ENCODE data around the gene UQCRC2.
A peak's percentile ranks its signal among the peaks of the same experiment; 100 is the strongest.
"Not testable (repeated sequence)": the region's sequence is repeated elsewhere in the genome, so short reads cannot be mapped to it uniquely, and the experiment has no call there.

The UQCRC2 gene

DNA sequence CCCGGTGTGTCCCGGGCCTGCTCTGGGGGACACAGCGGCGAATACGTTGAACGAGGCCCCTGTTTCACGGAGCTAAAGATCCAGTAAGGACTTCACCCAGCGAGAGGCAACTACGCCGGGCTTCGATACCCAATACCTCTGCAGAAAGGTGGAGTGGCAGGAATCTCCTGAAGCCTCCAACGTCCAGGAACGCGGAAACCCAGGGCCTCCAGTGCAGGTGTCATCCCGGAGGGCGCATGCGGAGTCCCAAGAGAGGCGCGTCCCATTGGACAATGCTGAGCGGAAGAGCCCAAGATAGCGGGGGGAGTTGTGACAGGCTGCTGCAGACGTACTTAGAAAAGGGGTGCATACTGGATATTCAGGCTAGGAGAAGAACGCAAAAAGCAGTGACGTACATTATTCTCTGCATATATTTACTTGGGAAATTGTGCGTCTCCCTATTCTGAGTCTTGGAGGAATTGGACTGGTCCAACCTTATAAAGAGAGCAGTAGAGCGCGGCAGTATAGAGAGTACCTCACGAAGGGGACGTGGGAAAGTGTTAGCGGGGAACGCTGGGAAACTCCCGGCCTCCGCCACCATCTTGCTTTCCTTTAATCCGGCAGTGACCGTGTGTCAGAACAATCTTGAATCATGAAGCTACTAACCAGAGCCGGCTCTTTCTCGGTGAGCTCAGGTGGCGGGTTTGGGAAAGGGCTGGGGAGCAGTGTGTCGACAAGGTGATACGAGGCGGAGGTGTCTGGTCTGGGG, at the start of gene UQCRC2:
UQCRC2 (plus strand) TSS at position 569 of the 748 bp plus-strand sequence; CDS start at position 632, 63 bp downstream.
- Histone ChIP-seq H3K4me1 (ENCODE audit: control insufficient read depth, insufficient read depth, low read length) (peaks cover 11% of the 10 kb centered on the region), H3K27me3 (ENCODE audit: control insufficient read depth, insufficient read depth, low read length) (no peaks in the 10 kb centered on the region)

DNA sequence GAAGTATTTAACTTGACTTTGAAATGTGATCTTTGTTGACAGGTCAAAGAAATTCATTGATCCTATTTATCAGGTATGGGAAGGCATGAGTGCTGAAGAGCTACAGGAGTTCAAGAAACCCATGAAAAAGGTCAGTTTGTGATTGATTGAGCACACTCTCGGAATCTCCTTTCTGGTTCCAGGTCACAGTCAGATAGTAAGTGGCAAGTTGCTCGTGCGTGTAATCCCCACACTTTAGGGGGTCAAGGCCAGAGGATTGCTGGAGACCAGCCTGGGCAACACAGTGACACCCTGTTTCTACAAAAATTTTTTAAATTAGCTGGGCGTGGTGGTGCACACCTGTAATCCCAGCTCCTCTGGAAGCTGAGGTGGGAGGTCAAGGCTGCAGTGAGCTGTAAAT, 20.5 kb upstream of the UQCRC2 start:
- not testable (repeated sequence) for H3K36me3 ChIP-seq (ENCODE audit: control insufficient read depth, insufficient read depth, low read length); H3K4me3 ChIP-seq (ENCODE audit: low read length); H3K9ac ChIP-seq (ENCODE audit: low read length); H3K9me3 ChIP-seq (ENCODE audit: control insufficient read depth, low read length); H3K4me1 ChIP-seq (ENCODE audit: control insufficient read depth, insufficient read depth, low read length); H3K27me3 ChIP-seq (ENCODE audit: control insufficient read depth, insufficient read depth, low read length)

More for the DNA sequence above, at the start of gene UQCRC2:
- peak within 1 kb of the TSS; percentile 73 for H3K4me3 ChIP-seq (ENCODE audit: low read length)
- H3K9ac ChIP-seq (ENCODE audit: low read length): peak within 1 kb of the TSS; percentile 94
- H3K36me3 ChIP-seq (ENCODE audit: control insufficient read depth, insufficient read depth, low read length): no peaks in the 10 kb centered on the region
- H3K9me3 ChIP-seq (ENCODE audit: control insufficient read depth, low read length): no peaks in the 10 kb centered on the region

DNA sequence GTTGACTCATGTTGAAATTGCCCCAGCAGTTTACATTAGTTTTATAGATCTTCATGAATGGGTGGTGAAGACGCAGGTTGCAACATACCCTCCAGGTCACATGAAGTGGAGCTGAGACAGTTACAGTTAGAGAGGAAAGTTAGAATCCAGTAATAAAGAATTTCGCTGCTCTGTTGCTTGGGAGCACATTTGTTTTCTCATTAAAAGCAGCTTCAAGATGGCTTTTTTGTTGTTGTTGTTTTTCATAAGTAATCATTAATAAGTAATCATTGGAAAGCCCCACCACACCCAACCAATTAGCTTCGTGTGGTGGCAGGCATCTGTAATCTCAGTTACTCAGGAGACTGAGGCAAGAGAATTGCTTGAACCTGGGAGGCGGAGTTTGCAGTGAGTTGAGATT, 19.8 kb upstream of the UQCRC2 start:
- not testable (repeated sequence) for H3K4me1 ChIP-seq (ENCODE audit: control insufficient read depth, insufficient read depth, low read length); H3K4me3 ChIP-seq (ENCODE audit: low read length); H3K27me3 ChIP-seq (ENCODE audit: control insufficient read depth, insufficient read depth, low read length); H3K36me3 ChIP-seq (ENCODE audit: control insufficient read depth, insufficient read depth, low read length); H3K9me3 ChIP-seq (ENCODE audit: control insufficient read depth, low read length); H3K9ac ChIP-seq (ENCODE audit: low read length)

DNA sequence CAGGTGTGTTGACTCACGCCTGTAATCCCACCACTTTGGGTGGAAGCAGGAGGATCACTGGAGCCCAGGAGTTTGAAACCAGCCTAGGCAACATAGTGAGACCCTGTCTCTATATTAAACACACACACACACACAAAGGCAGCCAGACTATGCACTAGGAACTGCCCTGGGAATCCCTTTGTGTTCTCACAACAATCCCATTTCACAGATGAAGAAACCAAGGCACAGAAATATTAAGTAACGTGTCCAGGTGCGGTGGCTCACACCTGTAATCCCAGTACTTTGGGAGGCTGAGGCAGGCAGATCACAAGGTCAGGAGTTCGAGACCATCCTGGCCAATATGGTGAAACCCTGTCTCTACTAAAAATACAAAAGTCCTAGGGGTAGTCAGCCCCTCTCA, 19.4 kb upstream of the UQCRC2 start:
- not testable (repeated sequence) for H3K36me3 ChIP-seq (ENCODE audit: control insufficient read depth, insufficient read depth, low read length); H3K9ac ChIP-seq (ENCODE audit: low read length); H3K4me1 ChIP-seq (ENCODE audit: control insufficient read depth, insufficient read depth, low read length); H3K9me3 ChIP-seq (ENCODE audit: control insufficient read depth, low read length); H3K4me3 ChIP-seq (ENCODE audit: low read length); H3K27me3 ChIP-seq (ENCODE audit: control insufficient read depth, insufficient read depth, low read length)

DNA sequence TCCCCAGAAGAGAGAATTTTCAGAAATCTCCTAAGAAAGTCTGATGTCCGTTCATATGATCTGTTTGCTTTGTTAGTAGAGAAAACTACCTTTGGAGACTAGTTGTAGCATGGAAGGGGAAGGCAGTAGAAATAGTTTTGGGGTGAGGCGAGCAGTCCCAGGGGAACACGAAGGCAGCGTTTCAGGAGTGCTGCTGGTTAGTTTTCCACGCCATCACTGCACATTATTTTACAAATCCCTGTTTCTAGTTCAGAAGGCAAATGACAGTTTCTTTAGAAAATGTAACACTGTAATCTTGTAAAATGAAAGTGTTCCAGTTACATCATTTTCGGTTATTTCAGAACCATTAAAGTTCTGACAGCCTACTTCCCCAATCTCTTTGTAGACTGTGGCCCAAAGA, 16.9 kb upstream of the UQCRC2 start:
- H3K4me1 ChIP-seq (ENCODE audit: control insufficient read depth, insufficient read depth, low read length); H3K9ac ChIP-seq (ENCODE audit: low read length); H3K27me3 ChIP-seq (ENCODE audit: control insufficient read depth, insufficient read depth, low read length); H3K4me3 ChIP-seq (ENCODE audit: low read length); H3K9me3 ChIP-seq (ENCODE audit: control insufficient read depth, low read length); H3K36me3 ChIP-seq (ENCODE audit: control insufficient read depth, insufficient read depth, low read length): not testable (repeated sequence)

DNA sequence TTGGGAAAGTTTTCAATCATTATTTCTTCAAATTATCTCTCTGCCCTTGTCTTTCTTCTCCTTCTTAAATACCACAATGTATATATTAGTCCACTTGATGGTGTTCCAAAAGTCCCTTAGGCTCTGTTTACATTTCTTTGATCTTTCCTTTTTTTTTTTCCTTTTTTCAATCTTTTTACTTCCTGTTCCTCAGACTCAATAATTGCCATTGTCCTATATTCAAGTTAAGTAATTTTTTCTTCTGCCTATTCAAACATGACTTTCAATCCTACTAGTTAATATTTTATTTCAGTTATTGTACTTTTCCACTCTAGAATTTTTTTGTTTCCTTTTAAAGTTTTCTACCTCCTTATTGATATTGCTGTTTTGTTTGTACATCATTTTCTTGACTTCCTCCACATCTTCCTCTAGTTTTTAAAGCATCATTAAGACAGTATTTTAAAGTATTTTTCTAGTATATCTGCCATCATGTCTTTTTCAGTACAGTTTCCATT, 15.8 kb upstream of the UQCRC2 start:
- Histone ChIP-seq H3K27me3 (ENCODE audit: control insufficient read depth, insufficient read depth, low read length) (no peaks in the 10 kb centered on the region), H3K36me3 (ENCODE audit: control insufficient read depth, insufficient read depth, low read length) (no peaks in the 10 kb centered on the region), H3K4me1 (ENCODE audit: control insufficient read depth, insufficient read depth, low read length) (peaks cover 5% of the 10 kb centered on the region), H3K9me3 (ENCODE audit: control insufficient read depth, low read length) (no peaks in the 10 kb centered on the region), H3K4me3 (ENCODE audit: low read length) (no peak overlapping the region), H3K9ac (ENCODE audit: low read length) (no peak overlapping the region)

DNA sequence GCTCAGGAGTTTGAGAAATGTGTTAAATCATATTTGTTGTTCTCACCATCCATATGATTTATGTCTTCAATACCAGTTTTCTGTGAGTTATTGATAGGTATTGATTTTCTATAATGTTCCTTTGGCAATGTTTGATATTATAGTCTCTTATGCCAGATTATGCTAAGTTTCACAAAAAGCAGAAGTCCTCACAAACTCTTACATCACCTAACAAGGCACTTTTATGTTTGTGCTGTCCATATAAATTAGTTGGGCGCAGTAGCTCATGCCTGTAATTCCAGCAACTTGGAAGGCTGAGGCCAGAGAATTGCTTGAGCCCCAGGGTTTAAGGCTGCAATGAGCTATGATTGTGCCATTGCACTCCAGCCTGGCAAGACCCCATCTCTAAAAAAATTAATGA, 12.6 kb upstream of the UQCRC2 start:
- no peak overlapping the region for H3K4me3 ChIP-seq (ENCODE audit: low read length)
- H3K4me1 ChIP-seq (ENCODE audit: control insufficient read depth, insufficient read depth, low read length): no peaks in the 10 kb centered on the region
- no peak overlapping the region for H3K9ac ChIP-seq (ENCODE audit: low read length)
- H3K9me3 ChIP-seq (ENCODE audit: control insufficient read depth, low read length): no peaks in the 10 kb centered on the region
- no peaks in the 10 kb centered on the region for H3K36me3 ChIP-seq (ENCODE audit: control insufficient read depth, insufficient read depth, low read length)
- H3K27me3 ChIP-seq (ENCODE audit: control insufficient read depth, insufficient read depth, low read length): no peaks in the 10 kb centered on the region

DNA sequence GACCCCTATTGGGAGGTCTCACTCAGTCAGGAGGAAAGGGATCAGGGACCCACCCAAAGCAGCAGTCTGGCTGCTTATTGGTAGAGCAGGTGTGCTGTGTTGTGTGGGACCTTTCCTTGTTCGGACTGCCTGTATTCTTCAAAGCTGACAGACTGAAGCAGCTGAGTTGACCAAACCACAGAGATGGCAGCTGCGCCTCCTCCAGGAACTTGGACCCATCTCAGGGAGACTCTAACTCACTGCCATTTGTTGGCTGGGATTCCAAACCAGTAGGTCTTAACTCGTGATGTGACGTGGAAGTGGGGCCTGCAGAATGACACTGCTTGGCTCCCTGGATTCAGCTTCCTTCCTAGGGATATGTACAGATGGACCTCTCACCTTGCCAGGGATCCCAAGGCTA, 9.6 kb upstream of the UQCRC2 start:
- no peak overlapping the region for H3K4me3 ChIP-seq (ENCODE audit: low read length)
- H3K9me3 ChIP-seq (ENCODE audit: control insufficient read depth, low read length): no peaks in the 10 kb centered on the region
- peaks cover 9% of the 10 kb centered on the region for H3K4me1 ChIP-seq (ENCODE audit: control insufficient read depth, insufficient read depth, low read length)
- H3K36me3 ChIP-seq (ENCODE audit: control insufficient read depth, insufficient read depth, low read length): no peaks in the 10 kb centered on the region
- no peaks in the 10 kb centered on the region for H3K27me3 ChIP-seq (ENCODE audit: control insufficient read depth, insufficient read depth, low read length)
- no peak overlapping the region for H3K9ac ChIP-seq (ENCODE audit: low read length)

DNA sequence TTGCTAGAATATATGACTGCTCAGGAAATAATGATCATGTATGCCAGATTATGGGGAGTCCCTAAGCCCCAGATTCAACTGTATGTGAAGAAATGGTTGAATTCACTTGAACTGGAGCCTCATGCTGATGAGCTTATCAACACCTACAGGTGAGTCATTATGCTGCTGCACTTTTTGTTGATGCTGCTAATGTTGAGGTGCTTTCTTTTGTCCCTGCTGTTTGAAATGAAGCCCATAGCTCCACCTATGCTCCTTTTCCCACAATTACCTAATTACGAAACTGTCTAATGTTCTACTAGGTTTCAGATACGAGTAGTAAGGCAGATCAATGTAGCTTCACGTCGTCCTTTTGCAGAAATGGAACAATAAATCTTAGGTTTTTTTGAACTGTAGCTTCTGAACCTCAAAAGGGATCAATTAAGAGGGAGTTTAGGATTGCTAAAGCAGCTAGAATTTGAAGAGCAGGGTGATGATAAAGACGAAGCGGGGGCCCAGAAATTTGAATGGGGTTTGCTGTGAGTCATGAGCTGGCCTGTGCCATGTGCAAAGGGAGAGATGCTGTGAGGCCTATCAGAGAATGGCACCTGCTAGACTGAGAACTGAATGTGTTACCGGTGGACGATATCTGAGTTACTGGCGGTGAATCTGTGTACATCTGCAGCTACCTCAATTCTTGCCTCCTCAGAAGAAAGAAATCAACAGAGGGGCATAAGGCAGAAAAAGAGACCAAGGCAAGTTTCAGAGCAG, 6.1 kb upstream of the UQCRC2 start:
- H3K4me1 ChIP-seq (ENCODE audit: control insufficient read depth, insufficient read depth, low read length): peaks cover 15% of the 10 kb centered on the region
- no peaks in the 10 kb centered on the region for H3K36me3 ChIP-seq (ENCODE audit: control insufficient read depth, insufficient read depth, low read length)
- H3K9me3 ChIP-seq (ENCODE audit: control insufficient read depth, low read length): no peaks in the 10 kb centered on the region
- no peak overlapping the region for H3K4me3 ChIP-seq (ENCODE audit: low read length)
- H3K9ac ChIP-seq (ENCODE audit: low read length): no peak overlapping the region
- no peaks in the 10 kb centered on the region for H3K27me3 ChIP-seq (ENCODE audit: control insufficient read depth, insufficient read depth, low read length)

DNA sequence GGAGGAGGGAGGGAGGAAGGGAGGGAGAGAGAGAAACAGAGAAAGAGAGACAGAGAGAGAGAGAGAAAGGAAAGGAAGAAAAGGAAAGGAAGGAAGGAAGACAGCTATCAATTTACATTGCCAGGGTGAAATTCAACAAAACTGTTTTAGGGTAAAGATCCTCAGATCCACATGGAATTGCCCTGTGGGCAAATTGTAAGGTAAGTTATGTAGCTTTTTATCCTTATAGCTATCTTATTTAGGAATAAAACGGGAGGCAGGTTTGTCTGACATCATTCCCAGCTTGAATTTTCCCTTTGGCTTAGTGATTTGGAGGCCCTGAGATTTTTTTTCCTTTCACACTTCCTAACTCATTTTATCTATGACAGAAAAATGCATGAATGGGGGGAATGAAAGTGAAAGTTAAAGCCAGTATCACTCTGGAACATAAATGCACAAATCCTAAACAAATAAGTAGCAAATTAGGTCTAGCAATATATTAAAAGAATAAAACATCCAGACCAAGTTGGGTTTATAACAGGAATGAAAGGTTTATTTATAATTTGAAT, 3.4 kb upstream of the UQCRC2 start:
- Histone ChIP-seq H3K9ac (ENCODE audit: low read length) (no peak overlapping the region), H3K4me3 (ENCODE audit: low read length) (no peak overlapping the region), H3K36me3 (ENCODE audit: control insufficient read depth, insufficient read depth, low read length) (no peaks in the 10 kb centered on the region), H3K27me3 (ENCODE audit: control insufficient read depth, insufficient read depth, low read length) (no peaks in the 10 kb centered on the region), H3K9me3 (ENCODE audit: control insufficient read depth, low read length) (no peaks in the 10 kb centered on the region), H3K4me1 (ENCODE audit: control insufficient read depth, insufficient read depth, low read length) (peaks cover 21% of the 10 kb centered on the region)

DNA sequence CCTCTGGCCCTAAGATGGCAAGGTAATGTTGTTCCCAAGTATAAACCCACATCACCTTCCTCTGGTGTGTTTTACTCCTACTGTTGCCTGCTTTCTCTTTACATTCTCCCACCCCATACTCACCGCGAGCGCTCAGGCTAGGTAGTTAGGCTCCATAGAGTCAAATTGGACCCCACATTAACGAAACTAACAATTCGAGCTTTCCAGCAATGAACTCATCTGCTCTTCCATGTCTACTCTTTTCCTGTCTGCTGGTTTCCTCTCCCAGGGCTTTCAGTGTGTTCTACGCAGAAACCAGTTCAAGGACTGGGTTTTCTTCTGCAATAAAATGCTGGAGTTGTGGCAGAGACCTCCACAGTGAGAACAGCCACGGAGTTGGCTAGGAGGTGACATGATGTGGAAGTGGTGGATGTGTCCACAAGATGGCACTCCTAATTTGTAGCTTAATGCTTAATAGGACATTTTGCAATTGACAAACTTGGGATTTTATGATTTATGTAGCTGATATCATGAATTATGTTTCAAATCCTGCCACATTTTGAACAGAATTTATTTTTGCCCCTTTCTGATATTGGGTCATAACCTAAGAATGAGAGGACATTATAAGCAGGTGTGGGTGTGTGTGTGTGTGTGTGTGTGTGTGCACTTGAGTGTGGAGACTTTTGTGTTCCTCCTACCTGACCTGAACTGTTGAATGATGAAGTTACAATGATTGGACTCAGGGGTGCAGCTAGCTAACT, 2.2 kb upstream of the UQCRC2 start:
- no peaks in the 10 kb centered on the region for H3K9me3 ChIP-seq (ENCODE audit: control insufficient read depth, low read length)
- H3K27me3 ChIP-seq (ENCODE audit: control insufficient read depth, insufficient read depth, low read length): no peaks in the 10 kb centered on the region
- H3K4me1 ChIP-seq (ENCODE audit: control insufficient read depth, insufficient read depth, low read length): peaks cover 21% of the 10 kb centered on the region

More for the DNA sequence above, 2.2 kb upstream of the UQCRC2 start:
- Histone ChIP-seq H3K36me3 (ENCODE audit: control insufficient read depth, insufficient read depth, low read length) (no peaks in the 10 kb centered on the region), H3K4me3 (ENCODE audit: low read length) (no peak overlapping the region), H3K9ac (ENCODE audit: low read length) (no peak overlapping the region)
